Keratinocyte (primary cell): ENCODE results near the gene TBC1D22B.

Experiments
- CTCF ChIP-seq, 3 experiments: IDR thresholded peaks in 1 of 3; conservative IDR thresholded peaks in 1 of 3; optimal IDR thresholded peaks in 1 of 3; 2 replicates in 2 of 3; 3 replicates in 1 of 3; pipeline versions ENCODE3 to v1.5.1; 2011; ENCODE audit warnings: low read length in 3 of 3, mild to moderate bottlenecking in 3 of 3, moderate library complexity in 2 of 3, control low read depth in 1 of 3, inconsistent platforms in 1 of 3; ENCODE audit not compliant: insufficient read depth in 2 of 3; ENCODE audit errors: extremely low read depth in 1 of 3
- EZH2 ChIP-seq: IDR thresholded peaks from one replicate; pipeline ENCODE4 v1.6.1; 2012; ENCODE audit warnings: inconsistent platforms, mild to moderate bottlenecking, low read length, moderate library complexity

DNA sequence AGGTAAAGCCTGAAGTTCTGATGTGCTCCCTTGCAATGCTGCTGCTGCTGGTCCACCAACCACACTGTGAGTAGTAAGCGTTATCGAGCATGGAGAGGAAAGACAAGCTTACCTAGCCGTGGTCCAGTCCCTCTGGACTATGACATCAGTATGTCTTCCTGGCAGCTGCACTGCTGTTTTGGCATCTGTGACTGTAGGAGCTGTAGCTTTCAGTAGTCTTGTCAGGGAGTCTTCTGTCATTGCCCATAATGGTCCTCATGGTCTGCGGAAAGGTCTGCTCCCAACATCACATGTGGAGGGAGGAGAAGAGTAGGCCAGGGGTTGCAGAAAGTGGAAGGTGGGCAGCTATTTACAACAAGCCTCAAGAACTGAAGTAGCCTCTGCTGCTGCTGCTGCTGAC, 27.2 kb downstream of the TBC1D22B start:
- TF ChIP-seq CTCF (optimal IDR thresholded peaks at IDR 0.05 in 1 of 3, IDR thresholded peaks at IDR 0.05 in 1 of 3, conservative IDR thresholded peaks at IDR 0.05 in 1 of 3; ENCODE audit: extremely low read depth in 1 of 3, insufficient read depth in 2 of 3, low read length in 3 of 3) = no peak
- no peak for TF ChIP-seq EZH2
